Mesendoderm (in vitro differentiated cells): ENCODE results near the gene MED16. TPM values are rescaled to one million over a fixed set of nuclear protein-coding genes. Genes with fewer than 3 reads are reported as not detected.

Experiments
- DNase-seq: peaks from one replicate; pipeline ENCODE4 v3.0.0; 2013
- H2AK5ac ChIP-seq: 2 replicates; pipeline ENCODE4 v1.6.1; 2013; ENCODE audit warnings: low read length, inconsistent platforms
- H2BK120ac ChIP-seq: 2 replicates; pipeline ENCODE4 v1.6.1; 2013; ENCODE audit warnings: low read depth, mild to moderate bottlenecking, low read length, moderate library complexity, mixed read lengths
- H2BK15ac ChIP-seq: replicated peaks from 2 replicates; pipeline ENCODE4 v1.6.1; 2013; ENCODE audit warnings: low read depth, mild to moderate bottlenecking, moderate library complexity
- H2BK5ac ChIP-seq: 2 replicates; pipeline ENCODE4 v1.6.1; 2013; ENCODE audit warnings: low read length, inconsistent platforms
- H3K18ac ChIP-seq: 2 replicates; pipeline ENCODE4 v1.6.1; 2013; ENCODE audit warnings: mild to moderate bottlenecking, low read length, mixed read lengths
- H3K23ac ChIP-seq: one replicate; pipeline ENCODE4 v1.6.1; 2013; ENCODE audit warnings: low read length
- H3K27ac ChIP-seq: 2 replicates; pipeline ENCODE4 v1.5.1; 2013; ENCODE audit warnings: low read depth, mild to moderate bottlenecking, inconsistent platforms, low read length, moderate library complexity
- H3K27me3 ChIP-seq: 2 replicates; pipeline ENCODE4 v1.6.1; 2013; ENCODE audit warnings: low read length, control low read depth, mild to moderate bottlenecking, inconsistent platforms; ENCODE audit not compliant: insufficient read depth, poor library complexity
- H3K36me3 ChIP-seq: 2 replicates; pipeline ENCODE4 v1.6.1; 2013; ENCODE audit warnings: low read length, inconsistent platforms; ENCODE audit not compliant: control insufficient read depth, insufficient read depth
- H3K4ac ChIP-seq: one replicate; pipeline ENCODE4 v1.6.1; 2013; ENCODE audit warnings: low read depth, mild to moderate bottlenecking, low read length, moderate library complexity
- H3K4me1 ChIP-seq: 2 replicates; pipeline ENCODE4 v1.6.1; 2013; ENCODE audit warnings: low read depth, low read length, inconsistent platforms; ENCODE audit not compliant: control insufficient read depth
- H3K4me2 ChIP-seq: 2 replicates; pipeline ENCODE4 v1.6.1; 2013; ENCODE audit warnings: low read length
- H3K4me3 ChIP-seq: 2 replicates; pipeline ENCODE4 v1.5.1; 2013; ENCODE audit warnings: mild to moderate bottlenecking, low read length
- H3K56ac ChIP-seq: one replicate; pipeline ENCODE4 v1.6.1; 2013; ENCODE audit warnings: low read length
- H3K79me1 ChIP-seq: 2 replicates; pipeline ENCODE4 v1.6.1; 2013; ENCODE audit warnings: low read length, inconsistent platforms
- H3K79me2 ChIP-seq: 2 replicates; pipeline ENCODE4 v1.6.1; 2013; ENCODE audit warnings: mild to moderate bottlenecking, low read length; ENCODE audit not compliant: control insufficient read depth, insufficient read depth
- H3K9ac ChIP-seq: 2 replicates; pipeline ENCODE4 v1.6.1; 2013; ENCODE audit warnings: low read length, inconsistent platforms
- H4K5ac ChIP-seq: one replicate; pipeline ENCODE4 v1.6.1; 2013; ENCODE audit warnings: low read length
- H4K8ac ChIP-seq: one replicate; pipeline ENCODE4 v1.6.1; 2013; ENCODE audit warnings: low read depth, mild to moderate bottlenecking, control low read depth, low read length, moderate library complexity
- WGBS: extraction: QIAGEN DNeasy Blood & Tissue Kit; methylation state at CpG from one replicate; pipeline ENCODE4 v1.1.7; 2013; ENCODE audit warnings: low lambda C conversion rate, missing lambda C conversion rate; ENCODE audit not compliant: insufficient coverage; ENCODE audit errors: extremely low coverage; 5-methylcytosine and 5-hydroxymethylcytosine counted together
- polyA plus RNA-seq, 2 experiments: library from polyadenylated mRNA; stranded (reverse); fragments of 200-250 nt; gene quantifications; one replicate each; pipeline ENCODE4 v1.2.3, GENCODE V29; 2013

MED16 gene, protein sequence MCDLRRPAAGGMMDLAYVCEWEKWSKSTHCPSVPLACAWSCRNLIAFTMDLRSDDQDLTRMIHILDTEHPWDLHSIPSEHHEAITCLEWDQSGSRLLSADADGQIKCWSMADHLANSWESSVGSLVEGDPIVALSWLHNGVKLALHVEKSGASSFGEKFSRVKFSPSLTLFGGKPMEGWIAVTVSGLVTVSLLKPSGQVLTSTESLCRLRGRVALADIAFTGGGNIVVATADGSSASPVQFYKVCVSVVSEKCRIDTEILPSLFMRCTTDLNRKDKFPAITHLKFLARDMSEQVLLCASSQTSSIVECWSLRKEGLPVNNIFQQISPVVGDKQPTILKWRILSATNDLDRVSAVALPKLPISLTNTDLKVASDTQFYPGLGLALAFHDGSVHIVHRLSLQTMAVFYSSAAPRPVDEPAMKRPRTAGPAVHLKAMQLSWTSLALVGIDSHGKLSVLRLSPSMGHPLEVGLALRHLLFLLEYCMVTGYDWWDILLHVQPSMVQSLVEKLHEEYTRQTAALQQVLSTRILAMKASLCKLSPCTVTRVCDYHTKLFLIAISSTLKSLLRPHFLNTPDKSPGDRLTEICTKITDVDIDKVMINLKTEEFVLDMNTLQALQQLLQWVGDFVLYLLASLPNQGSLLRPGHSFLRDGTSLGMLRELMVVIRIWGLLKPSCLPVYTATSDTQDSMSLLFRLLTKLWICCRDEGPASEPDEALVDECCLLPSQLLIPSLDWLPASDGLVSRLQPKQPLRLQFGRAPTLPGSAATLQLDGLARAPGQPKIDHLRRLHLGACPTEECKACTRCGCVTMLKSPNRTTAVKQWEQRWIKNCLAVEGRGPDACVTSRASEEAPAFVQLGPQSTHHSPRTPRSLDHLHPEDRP
- polyA plus RNA-seq (2013, experiment 1 of 2) = 34.1 TPM
- polyA plus RNA-seq (2013, experiment 2 of 2) = 33.8 TPM

- peak within 1 kb of the TSS; percentile 92 for H3K27ac ChIP-seq
- H3K18ac ChIP-seq = peak within 1 kb of the TSS; percentile 98
- H2BK120ac ChIP-seq = peak within 1 kb of the TSS; percentile 82
- DNase-seq = peak; percentile 95
- no peaks in the 10 kb centered on the region for H3K79me1 ChIP-seq
- H4K8ac ChIP-seq = peak within 1 kb of the TSS; percentile 97
- WGBS = no CpG with 5 or more reads among the region's 69 CpGs
- H3K56ac ChIP-seq = peak within 1 kb of the TSS; percentile 99
- H3K23ac ChIP-seq = peak within 1 kb of the TSS; percentile 94
- H2BK15ac ChIP-seq = no peak within 1 kb of the TSS
- peak within 1 kb of the TSS; percentile 78 for H3K4me2 ChIP-seq
- peak within 1 kb of the TSS; percentile 96 for H3K9ac ChIP-seq
- H2AK5ac ChIP-seq = peak within 1 kb of the TSS; percentile 38
- H2BK5ac ChIP-seq = peak within 1 kb of the TSS; percentile 97
- peaks cover 3% of the 10 kb centered on the region for H3K79me2 ChIP-seq
- no peaks in the 10 kb centered on the region for H3K27me3 ChIP-seq
- no peaks in the 10 kb centered on the region for H3K4me1 ChIP-seq
- peak within 1 kb of the TSS; percentile 83 for H3K4me3 ChIP-seq
- no peaks in the 10 kb centered on the region for H3K36me3 ChIP-seq
- H3K4ac ChIP-seq = peak within 1 kb of the TSS; percentile 89
- no peak within 1 kb of the TSS for H4K5ac ChIP-seq
These were observed at the start of gene MED16, which contains the start of gene RNU6-9 for GRCh38 chr19:892894-893689. MED16 (minus strand) TSS chr19:893187; CDS start chr19:891131, 2,056 bp downstream. RNU6-9 (plus strand) TSS chr19:893484.

- no peak overlapping the region for H2BK5ac ChIP-seq
- no peak overlapping the region for H3K4me2 ChIP-seq
- peaks cover 63% of the 10 kb centered on the region for H3K79me2 ChIP-seq
- no peaks in the 10 kb centered on the region for H3K4me1 ChIP-seq
- no peak overlapping the region for H2BK15ac ChIP-seq
- H3K27me3 ChIP-seq = no peaks in the 10 kb centered on the region
- no peak for DNase-seq
- no peak overlapping the region for H4K8ac ChIP-seq
- no CpG with 5 or more reads among the region's 32 CpGs for WGBS
- H3K18ac ChIP-seq = no peak overlapping the region
- H3K4me3 ChIP-seq = no peak overlapping the region
- H3K79me1 ChIP-seq = peaks cover 17% of the 10 kb centered on the region
- no peak overlapping the region for H2BK120ac ChIP-seq
- no peak overlapping the region for H2AK5ac ChIP-seq
- H4K5ac ChIP-seq = no peak overlapping the region
- no peak overlapping the region for H3K9ac ChIP-seq
- no peak overlapping the region for H3K27ac ChIP-seq
- no peak overlapping the region for H3K23ac ChIP-seq
- no peak overlapping the region for H3K4ac ChIP-seq
- peaks cover 11% of the 10 kb centered on the region for H3K36me3 ChIP-seq
- no peak overlapping the region for H3K56ac ChIP-seq
These were observed 49.2 kb upstream of the MED16 start for GRCh38 chr19:942133-942645.

GRCh38 chr19:941292-942132 is 48.5 kb upstream of the MED16 start:
- Histone ChIP-seq H4K8ac (no peak overlapping the region), H2BK120ac (no peak overlapping the region), H3K79me2 (peaks cover 64% of the 10 kb centered on the region), H4K5ac (no peak overlapping the region), H3K56ac (no peak overlapping the region), H3K4ac (no peak overlapping the region), H3K9ac (no peak overlapping the region), H3K79me1 (peaks cover 16% of the 10 kb centered on the region), H3K18ac (no peak overlapping the region), H3K27ac (no peak overlapping the region), H2AK5ac (no peak overlapping the region), H3K23ac (no peak overlapping the region), H3K4me3 (no peak overlapping the region), H2BK5ac (no peak overlapping the region), H3K27me3 (no peaks in the 10 kb centered on the region), H3K36me3 (peaks cover 12% of the 10 kb centered on the region), H3K4me1 (no peaks in the 10 kb centered on the region), H3K4me2 (no peak overlapping the region), H2BK15ac (no peak overlapping the region)
- DNase-seq = no peak
- WGBS = no CpG with 5 or more reads among the region's 45 CpGs

DNA sequence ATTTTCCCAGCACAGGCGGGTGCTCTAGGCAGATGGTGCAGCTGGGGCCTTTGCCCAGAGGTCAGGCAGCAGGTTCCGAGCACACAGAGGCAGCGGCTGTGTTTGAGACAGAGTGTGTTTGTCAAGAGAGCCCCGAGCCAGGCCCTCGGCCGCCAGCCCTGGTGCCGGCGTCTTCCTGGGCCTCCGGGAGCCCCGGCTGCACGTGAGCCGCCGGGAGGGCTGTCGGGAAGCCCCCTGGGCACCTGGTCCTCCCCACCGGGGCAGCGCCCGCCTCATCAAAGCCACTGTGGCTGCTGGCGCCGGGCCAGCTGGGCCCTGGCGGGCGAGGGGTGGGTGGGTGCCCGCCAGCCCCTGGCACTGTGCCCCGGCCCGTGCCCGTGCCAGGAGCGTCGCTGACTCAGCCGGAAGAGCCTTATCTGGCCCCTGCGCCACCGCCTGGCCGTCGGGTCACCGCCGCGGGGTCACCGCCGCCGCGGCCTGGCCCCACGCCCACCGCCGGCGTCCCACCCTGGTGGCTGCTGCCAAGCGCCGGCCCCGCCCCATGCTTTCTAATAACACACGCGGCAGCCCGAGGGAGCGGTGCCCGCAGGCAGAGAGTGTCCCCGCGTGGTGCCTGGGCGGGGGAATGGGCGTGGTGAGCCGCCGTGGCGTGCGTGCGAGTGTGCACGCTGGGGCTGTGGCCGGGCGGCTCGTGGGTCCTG is 47.8 kb upstream of the MED16 start:
- Histone ChIP-seq H3K9ac (no peak overlapping the region), H3K36me3 (peaks cover 12% of the 10 kb centered on the region), H2BK5ac (no peak overlapping the region), H4K8ac (no peak overlapping the region), H2AK5ac (no peak overlapping the region), H3K4ac (no peak overlapping the region), H3K4me3 (no peak overlapping the region), H3K79me1 (peaks cover 15% of the 10 kb centered on the region), H3K4me2 (no peak overlapping the region), H3K56ac (no peak overlapping the region), H3K27ac (no peak overlapping the region), H4K5ac (no peak overlapping the region), H3K4me1 (no peaks in the 10 kb centered on the region), H3K79me2 (peaks cover 68% of the 10 kb centered on the region), H3K23ac (no peak overlapping the region), H2BK15ac (no peak overlapping the region), H2BK120ac (no peak overlapping the region), H3K18ac (no peak overlapping the region), H3K27me3 (no peaks in the 10 kb centered on the region)
- no peak for DNase-seq
- WGBS = no CpG with 5 or more reads among the region's 64 CpGs
